ENCODE measurements around the gene FMN2.

The FMN2 gene

GRCh38 chr1:240091614-240092300, at the start of gene FMN2:
FMN2 (plus strand) TSS chr1:240091883; CDS start chr1:240092110, 227 bp downstream.
- Histone ChIP-seq H3K4me1 (peaks cover 16% of the 10 kb centered on the region), H3K4me3 (peak within 1 kb of the TSS; percentile 46), H3K27me3 (ENCODE audit: low read depth) (no peaks in the 10 kb centered on the region), H3K9me3 (no peaks in the 10 kb centered on the region), H3K36me3 (replicated peaks) (no peaks in the 10 kb centered on the region)
- in situ Hi-C loops (cut with MboI; ENCODE audit: low sequenced_read_pairs), result no loop called here
- DNase-seq (ENCODE audit: low spot score in 2 of 2), result peak; percentile 66 to 80

DNA sequence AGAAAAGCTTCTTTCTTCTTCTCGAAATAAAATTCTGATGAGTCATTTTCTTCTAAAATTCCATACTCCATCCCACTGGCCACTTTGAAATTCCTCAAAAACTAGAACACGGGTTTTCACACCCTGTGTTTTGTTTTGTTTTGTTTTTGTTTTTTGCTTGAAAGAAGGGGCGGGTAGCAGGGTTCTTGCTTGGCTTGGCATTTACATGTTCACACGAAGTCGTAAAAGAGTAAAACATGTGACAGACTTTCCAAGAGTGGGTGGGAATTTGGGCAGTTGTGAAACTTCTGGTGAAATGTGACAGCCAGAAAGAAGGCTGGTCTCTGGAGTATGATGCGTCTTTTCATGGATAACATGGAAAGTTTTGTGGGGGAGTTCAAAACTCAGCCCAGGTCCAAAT, 47.1 kb upstream of the FMN2 start:
- Histone ChIP-seq H3K27me3 (ENCODE audit: low read depth) (no peaks in the 10 kb centered on the region), H3K4me1 (no peaks in the 10 kb centered on the region), H3K36me3 (replicated peaks) (no peaks in the 10 kb centered on the region), H3K4me3 (no peak overlapping the region), H3K9me3 (no peaks in the 10 kb centered on the region)
- in situ Hi-C loops (cut with MboI; ENCODE audit: low sequenced_read_pairs), result no loop called here
- no peak for DNase-seq (ENCODE audit: low spot score in 2 of 2)

GRCh38 chr1:240046000-240046399, 45.7 kb upstream of the FMN2 start:
- in situ Hi-C loops (cut with MboI; ENCODE audit: low sequenced_read_pairs), result no loop called here
- H3K27me3 ChIP-seq (ENCODE audit: low read depth), result no peaks in the 10 kb centered on the region
- no peak for DNase-seq (ENCODE audit: low spot score in 2 of 2)
- H3K4me3 ChIP-seq, result no peak overlapping the region
- no peaks in the 10 kb centered on the region for H3K9me3 ChIP-seq
- H3K36me3 ChIP-seq (replicated peaks), result no peaks in the 10 kb centered on the region
- no peaks in the 10 kb centered on the region for H3K4me1 ChIP-seq

GRCh38 chr1:240054109-240054701, 37.5 kb upstream of the FMN2 start:
- no peaks in the 10 kb centered on the region for H3K27me3 ChIP-seq (ENCODE audit: low read depth)
- H3K9me3 ChIP-seq, result no peaks in the 10 kb centered on the region
- no peaks in the 10 kb centered on the region for H3K36me3 ChIP-seq (replicated peaks)
- H3K4me3 ChIP-seq, result no peak overlapping the region
- DNase-seq (ENCODE audit: low spot score in 2 of 2), result no peak
- in situ Hi-C loops (cut with MboI; ENCODE audit: low sequenced_read_pairs), result no loop called here
- H3K4me1 ChIP-seq, result no peaks in the 10 kb centered on the region

DNA sequence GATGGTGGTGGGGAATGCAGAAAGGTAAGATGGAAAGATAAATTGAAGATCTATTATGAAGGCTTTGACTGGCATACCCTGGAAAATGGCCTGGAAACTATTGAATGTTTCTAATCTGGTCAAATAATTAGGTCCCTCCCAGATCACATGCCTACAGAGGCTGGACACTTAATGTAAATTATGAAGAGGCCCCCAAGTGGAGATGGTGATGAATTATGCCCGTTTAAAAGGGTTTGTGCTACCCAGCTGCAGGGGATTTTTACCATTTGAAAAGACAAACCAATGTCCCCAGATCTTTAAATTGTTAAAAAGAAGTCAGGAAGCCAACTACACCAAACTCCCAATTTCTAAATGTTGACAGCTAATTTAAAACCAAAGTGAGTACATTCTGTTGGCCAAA, 35.7 kb upstream of the FMN2 start:
- no peak for DNase-seq (ENCODE audit: low spot score in 2 of 2)

DNA sequence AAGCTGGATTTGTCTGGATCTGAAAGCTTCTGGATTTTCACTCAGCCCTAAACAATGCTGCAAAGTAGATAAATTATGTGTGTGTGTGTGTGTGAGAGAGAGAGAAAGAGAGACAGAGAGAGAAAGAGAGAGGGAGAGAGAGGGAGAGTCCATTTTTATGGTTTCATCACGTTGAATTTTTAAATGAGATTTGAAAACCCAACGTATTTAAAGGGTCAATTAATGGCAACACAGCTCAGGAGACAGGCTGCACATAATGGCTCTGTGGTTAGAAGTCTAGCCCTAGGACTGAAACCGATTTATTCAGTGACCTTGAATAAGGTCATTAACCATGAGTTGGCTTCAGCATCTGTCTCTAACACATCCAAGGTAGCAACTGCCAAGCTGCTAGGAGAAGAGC, 35.3 kb upstream of the FMN2 start:
- H3K9me3 ChIP-seq, result no peaks in the 10 kb centered on the region
- H3K4me1 ChIP-seq, result no peaks in the 10 kb centered on the region
- in situ Hi-C loops (cut with MboI; ENCODE audit: low sequenced_read_pairs), result no loop called here
- no peaks in the 10 kb centered on the region for H3K36me3 ChIP-seq (replicated peaks)
- H3K4me3 ChIP-seq, result no peak overlapping the region
- no peaks in the 10 kb centered on the region for H3K27me3 ChIP-seq (ENCODE audit: low read depth)
- DNase-seq (ENCODE audit: low spot score in 2 of 2), result no peak

More for the DNA sequence above, 35.7 kb upstream of the FMN2 start:
- H3K4me3 ChIP-seq, result no peak overlapping the region
- in situ Hi-C loops (cut with MboI; ENCODE audit: low sequenced_read_pairs), result no loop called here
- no peaks in the 10 kb centered on the region for H3K9me3 ChIP-seq
- H3K36me3 ChIP-seq (replicated peaks), result no peaks in the 10 kb centered on the region
- no peaks in the 10 kb centered on the region for H3K4me1 ChIP-seq
- H3K27me3 ChIP-seq (ENCODE audit: low read depth), result no peaks in the 10 kb centered on the region

- H3K9me3 ChIP-seq, result no peaks in the 10 kb centered on the region
- no peaks in the 10 kb centered on the region for H3K4me1 ChIP-seq
- H3K36me3 ChIP-seq (replicated peaks), result no peaks in the 10 kb centered on the region
- H3K4me3 ChIP-seq, result no peak overlapping the region
- in situ Hi-C loops (cut with MboI; ENCODE audit: low sequenced_read_pairs), result no loop called here
- no peak for DNase-seq (ENCODE audit: low spot score in 2 of 2)
- H3K27me3 ChIP-seq (ENCODE audit: low read depth), result no peaks in the 10 kb centered on the region
Observed at GRCh38 chr1:240058049-240058448, 33.6 kb upstream of the FMN2 start.

DNA sequence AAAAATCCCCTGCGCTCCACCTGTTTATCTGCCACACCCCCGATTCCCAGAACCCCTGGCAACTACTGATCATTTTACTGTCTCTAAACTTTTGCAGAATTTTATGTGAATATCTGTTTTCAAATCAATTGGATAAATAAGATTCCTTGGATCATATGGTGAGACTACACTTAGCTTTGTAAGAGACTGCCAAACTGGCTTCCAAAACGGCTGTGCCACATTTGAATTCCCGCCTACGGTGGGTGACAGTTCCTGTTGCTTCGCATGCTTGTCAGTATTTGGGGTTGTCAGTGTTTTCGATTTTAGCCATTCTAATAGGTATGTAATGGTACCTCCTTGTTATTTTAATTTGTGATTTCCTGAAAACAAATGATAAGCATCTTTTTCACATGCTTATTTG, 22.7 kb upstream of the FMN2 start:
- in situ Hi-C loops (cut with MboI; ENCODE audit: low sequenced_read_pairs), result no loop called here
- Histone ChIP-seq H3K4me1 (no peaks in the 10 kb centered on the region; the same call in 1 of the 2 replicates), H3K36me3 (replicated peaks) (no peaks in the 10 kb centered on the region), H3K27me3 (ENCODE audit: low read depth) (no peaks in the 10 kb centered on the region), H3K4me3 (no peak overlapping the region), H3K9me3 (no peaks in the 10 kb centered on the region)
- no peak for DNase-seq (ENCODE audit: low spot score in 2 of 2)

DNA sequence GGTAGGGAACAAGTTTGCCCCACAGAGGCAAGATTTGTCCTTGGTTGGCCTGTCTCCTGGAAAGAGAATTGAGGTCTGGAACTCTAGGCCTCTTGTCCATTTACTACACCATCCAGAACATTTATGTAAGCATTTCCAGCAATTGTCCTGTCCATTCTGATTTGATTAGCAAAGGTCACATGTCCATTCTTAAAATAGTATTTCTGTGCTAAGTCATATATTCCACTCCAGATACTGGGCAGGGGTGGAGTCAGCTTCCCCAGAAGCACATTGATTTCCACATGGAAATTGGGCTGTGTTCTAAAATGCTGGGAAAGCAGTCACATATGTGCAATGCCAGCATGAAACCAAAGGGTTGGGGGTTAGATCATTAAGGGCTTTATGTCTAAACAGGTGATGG, 21.5 kb upstream of the FMN2 start:
- in situ Hi-C loops (cut with MboI; ENCODE audit: low sequenced_read_pairs), result no loop called here
- no peak overlapping the region for H3K4me3 ChIP-seq
- H3K9me3 ChIP-seq, result no peaks in the 10 kb centered on the region
- no peaks in the 10 kb centered on the region; the same call in 1 of the 2 replicates for H3K4me1 ChIP-seq
- H3K27me3 ChIP-seq (ENCODE audit: low read depth), result no peaks in the 10 kb centered on the region
- DNase-seq (ENCODE audit: low spot score in 2 of 2), result no peak
- H3K36me3 ChIP-seq (replicated peaks), result no peaks in the 10 kb centered on the region

GRCh38 chr1:240073097-240073496, 18.6 kb upstream of the FMN2 start:
- in situ Hi-C loops (cut with MboI; ENCODE audit: low sequenced_read_pairs), result no loop called here
- DNase-seq (ENCODE audit: low spot score in 2 of 2), result no peak
- Histone ChIP-seq H3K27me3 (ENCODE audit: low read depth) (no peaks in the 10 kb centered on the region), H3K36me3 (replicated peaks) (no peaks in the 10 kb centered on the region), H3K9me3 (no peaks in the 10 kb centered on the region), H3K4me3 (no peak overlapping the region), H3K4me1 (no peaks in the 10 kb centered on the region; the same call in 1 of the 2 replicates)

GRCh38 chr1:240074422-240074821, 17.3 kb upstream of the FMN2 start:
- H3K4me3 ChIP-seq, result no peak overlapping the region
- in situ Hi-C loops (cut with MboI; ENCODE audit: low sequenced_read_pairs), result no loop called here
- no peaks in the 10 kb centered on the region for H3K36me3 ChIP-seq (replicated peaks)
- H3K9me3 ChIP-seq, result no peaks in the 10 kb centered on the region
- no peaks in the 10 kb centered on the region for H3K27me3 ChIP-seq (ENCODE audit: low read depth)
- no peaks in the 10 kb centered on the region; the same call in none of the 2 replicates for H3K4me1 ChIP-seq
- DNase-seq (ENCODE audit: low spot score in 2 of 2), result no peak

DNA sequence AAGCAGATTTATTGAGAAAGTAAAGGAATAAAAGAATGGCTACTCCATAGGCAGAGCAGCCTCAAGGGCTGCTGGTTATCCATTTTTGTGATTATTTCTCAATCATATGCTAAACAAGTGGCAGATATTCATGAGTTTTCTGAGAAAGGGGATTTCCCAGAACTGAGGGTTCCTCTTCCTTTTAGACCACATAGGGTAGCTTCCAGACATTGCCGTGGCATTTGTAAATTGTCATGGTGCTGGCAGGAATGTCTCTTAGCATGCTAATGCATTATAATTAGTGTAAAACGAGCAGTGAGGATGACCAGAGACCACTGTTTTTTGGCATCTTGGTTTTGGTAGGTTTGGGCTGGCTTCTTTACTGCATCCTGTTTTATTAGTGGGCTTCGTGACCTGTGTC, 16.8 kb upstream of the FMN2 start:
- DNase-seq (ENCODE audit: low spot score in 2 of 2), result no peak
- in situ Hi-C loops (cut with MboI; ENCODE audit: low sequenced_read_pairs), result no loop called here
- Histone ChIP-seq H3K9me3 (no peaks in the 10 kb centered on the region), H3K27me3 (ENCODE audit: low read depth) (no peaks in the 10 kb centered on the region), H3K4me3 (no peak overlapping the region), H3K4me1 (no peaks in the 10 kb centered on the region; the same call in none of the 2 replicates), H3K36me3 (replicated peaks) (no peaks in the 10 kb centered on the region)

- no peak for DNase-seq (ENCODE audit: low spot score in 2 of 2)
- Histone ChIP-seq H3K9me3 (no peaks in the 10 kb centered on the region), H3K4me1 (no peaks in the 10 kb centered on the region), H3K36me3 (replicated peaks) (no peaks in the 10 kb centered on the region), H3K27me3 (ENCODE audit: low read depth) (no peaks in the 10 kb centered on the region), H3K4me3 (no peak overlapping the region)
- in situ Hi-C loops (cut with MboI; ENCODE audit: low sequenced_read_pairs), result no loop called here
Observed at GRCh38 chr1:240084337-240084736, 7.3 kb upstream of the FMN2 start.

DNA sequence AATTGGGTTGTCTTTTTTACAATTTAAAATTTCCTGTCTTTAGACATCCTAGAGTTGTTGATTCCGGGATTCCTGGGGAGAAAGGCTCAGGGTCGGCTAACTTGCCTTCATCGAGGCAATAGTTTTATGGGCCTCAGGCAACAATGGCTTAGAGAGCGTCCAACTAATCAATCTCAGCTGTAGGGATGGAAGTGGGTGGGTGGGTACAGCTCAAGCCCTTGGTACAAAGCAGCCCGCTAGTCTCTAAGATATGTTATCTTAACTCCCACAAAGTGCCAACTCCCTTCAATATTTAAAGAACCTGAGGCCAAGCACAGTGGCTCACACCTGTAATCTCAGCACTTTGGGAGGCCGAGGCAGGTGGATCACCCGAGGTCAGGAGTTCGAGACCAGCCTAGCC, 6.9 kb upstream of the FMN2 start:
- DNase-seq (ENCODE audit: low spot score in 2 of 2), result no peak
- Histone ChIP-seq H3K9me3 (no peaks in the 10 kb centered on the region), H3K4me3 (no peak overlapping the region), H3K4me1 (peaks cover under 1% of the 10 kb centered on the region), H3K36me3 (replicated peaks) (no peaks in the 10 kb centered on the region), H3K27me3 (ENCODE audit: low read depth) (no peaks in the 10 kb centered on the region)
- in situ Hi-C loops (cut with MboI; ENCODE audit: low sequenced_read_pairs), result no loop called here

Measured in HAP-1 (cell line).